GM21717 (cell line): Measurements from ENCODE around the gene TRMT1.

ENCODE experiments used
- ATAC-seq: cut with Tn5 transposase; IDR thresholded peaks from one replicate; pipeline ENCODE4 v1.9.1; 2021; ENCODE audit warnings: mild to moderate bottlenecking, moderate library complexity; ENCODE audit not compliant: unreplicated experiment

Gene TRMT1

GRCh38 chr19:13057147-13057572, 59.4 kb downstream of the TRMT1 start:
- ATAC-seq = no peak

DNA sequence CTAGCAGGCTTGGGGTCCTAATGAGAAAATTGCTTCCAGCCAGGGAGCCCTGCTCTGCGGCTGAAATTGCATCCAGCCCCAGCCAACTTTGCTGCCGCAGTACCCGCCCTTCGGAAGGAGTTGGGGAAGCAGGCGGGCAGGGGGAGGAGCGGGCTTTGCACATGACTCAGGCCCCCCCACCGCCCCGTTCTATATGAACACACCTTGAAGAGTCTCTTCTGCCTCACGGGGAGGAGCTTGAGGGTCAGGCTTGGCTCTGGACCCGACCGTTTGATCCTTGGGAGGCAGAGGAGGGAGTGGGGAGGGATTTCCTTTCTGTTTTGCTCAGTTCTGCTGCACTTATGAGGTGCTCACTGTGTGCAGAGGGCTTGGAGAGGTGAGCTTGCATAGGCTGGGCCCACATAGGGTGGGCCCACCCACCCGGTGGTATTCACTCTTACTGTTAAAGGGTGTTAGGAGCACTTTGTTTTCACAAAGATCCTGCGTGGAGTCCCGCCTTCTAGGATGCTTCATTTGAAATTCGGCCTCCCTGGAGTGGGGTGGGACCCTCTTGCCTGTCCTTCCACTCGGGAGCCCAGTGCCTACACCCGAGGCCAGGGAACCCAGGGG, 60.4 kb downstream of the TRMT1 start:
- ATAC-seq = no peak

DNA sequence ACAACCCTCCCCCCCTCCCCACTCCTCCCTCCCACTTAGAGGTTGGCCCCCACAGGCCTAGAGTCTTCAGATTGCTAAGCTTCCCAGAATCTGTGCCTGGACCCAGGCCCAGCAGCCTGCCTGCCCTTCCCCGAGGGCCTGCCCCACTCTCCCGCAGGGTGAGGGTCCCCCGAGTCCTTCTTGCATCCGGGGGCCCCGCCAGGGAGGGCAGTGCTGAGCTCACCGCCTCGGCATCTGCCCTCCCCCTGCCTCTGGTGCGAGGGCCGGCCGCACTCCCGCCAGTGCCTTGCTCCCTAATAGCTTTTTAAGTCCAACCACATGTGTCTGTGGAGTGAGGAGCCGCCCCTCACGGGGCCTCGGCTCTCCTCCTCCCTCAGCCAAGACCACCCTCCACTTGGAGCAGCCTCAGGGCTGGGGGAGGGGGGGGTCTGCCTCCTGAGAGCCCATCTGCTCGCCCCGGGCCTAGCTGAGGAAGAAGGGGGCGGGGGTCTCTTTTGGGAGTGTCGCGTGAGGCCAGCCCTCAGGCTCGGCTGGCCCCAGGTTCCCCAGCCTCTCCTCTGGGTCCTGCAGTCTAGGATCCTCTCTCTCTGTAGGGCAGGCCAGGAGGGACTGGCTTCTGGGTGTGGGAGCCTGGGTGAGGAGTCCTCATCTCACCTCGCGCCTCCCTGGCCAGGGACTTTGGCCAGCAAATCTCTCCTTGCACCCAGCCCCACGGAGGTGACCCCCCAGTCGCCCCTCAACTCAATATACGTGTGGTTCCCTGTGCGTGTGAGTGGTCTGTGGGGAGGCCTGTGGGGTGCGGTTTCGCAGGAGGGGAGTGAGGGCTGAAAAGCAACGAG, 61.1 kb downstream of the TRMT1 start:
- no peak for ATAC-seq
